ENCODE data around the gene AMOTL1. TPM values are rescaled to one million over a fixed set of nuclear protein-coding genes. Genes with fewer than 3 reads are reported as not detected.

The AMOTL1 gene
- total RNA-seq, 1 donor from 2014 or later = 22.6 TPM

- no peaks in the 10 kb centered on the region for H3K4me1 ChIP-seq
- H3K4me3 ChIP-seq = no peak overlapping the region
- H3K9me3 Mint-ChIP-seq = peaks cover 7% of the 10 kb centered on the region
- DNase-seq (ENCODE audit: low spot score) = no peak
- H3K27ac ChIP-seq = no peak overlapping the region
- H3F3A ChIP-seq (ENCODE audit: low read depth) = no peaks in the 10 kb centered on the region
- H3K27ac Mint-ChIP-seq = no peak overlapping the region
- no peaks in the 10 kb centered on the region for H3K27me3 ChIP-seq
- H3K9me3 ChIP-seq (ENCODE audit: low read depth) = no peaks in the 10 kb centered on the region
- H3K36me3 ChIP-seq = no peaks in the 10 kb centered on the region
- no peak overlapping the region for H3K9ac ChIP-seq
- no peak overlapping the region for H3K4me3 Mint-ChIP-seq
- no peaks in the 10 kb centered on the region for H4K20me1 ChIP-seq (ENCODE audit: low read depth)
- peaks cover 2% of the 10 kb centered on the region for H3K4me1 Mint-ChIP-seq
- no peak overlapping the region for H3K4me2 ChIP-seq
- peaks cover 4% of the 10 kb centered on the region for H3K27me3 Mint-ChIP-seq (ENCODE audit: insufficient read depth, low read depth)
- H3K36me3 Mint-ChIP-seq = peaks cover 20% of the 10 kb centered on the region
- H2AFZ ChIP-seq (replicated peaks) = no peak overlapping the region
- H3K79me2 ChIP-seq (ENCODE audit: low read depth) = no peaks in the 10 kb centered on the region
- no peak for TF ChIP-seq CTCF (IDR thresholded peaks at IDR 0.05)
- no peak for TF ChIP-seq EZH2phosphoT487 (IDR thresholded peaks at IDR 0.05)
- TF ChIP-seq EZH2 (IDR thresholded peaks at IDR 0.05) = no peak
These were observed 141.2 kb downstream of the AMOTL1 start for GRCh38 chr11:94909371-94909820.

DNA sequence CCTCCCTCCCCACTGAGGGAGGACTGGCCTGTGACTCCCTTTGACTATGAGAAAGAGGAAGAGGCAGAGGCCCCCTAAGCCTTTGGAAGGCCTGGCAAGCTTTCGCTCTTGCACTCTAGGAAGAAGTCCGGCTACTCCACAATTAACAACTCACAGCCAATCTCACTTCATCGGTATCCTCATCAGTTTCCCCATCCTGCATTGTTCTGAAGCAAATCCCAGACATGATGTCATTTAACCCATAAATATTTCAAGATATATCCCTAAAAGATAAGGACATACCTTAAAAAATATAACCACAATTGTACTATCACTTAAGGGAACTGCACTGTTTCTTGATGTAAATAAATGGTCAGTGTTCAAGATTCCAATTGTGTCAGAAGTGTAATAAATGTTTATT is 142.1 kb downstream of the AMOTL1 start:
- no peak overlapping the region for H3K27ac Mint-ChIP-seq
- H3K36me3 Mint-ChIP-seq = peaks cover 13% of the 10 kb centered on the region
- no peak for DNase-seq (ENCODE audit: low spot score)

GRCh38 chr11:94910779-94911178 is 142.6 kb downstream of the AMOTL1 start:
- H3K27me3 ChIP-seq = no peaks in the 10 kb centered on the region
- H3K27ac ChIP-seq = no peak overlapping the region
- H3K4me2 ChIP-seq = no peak overlapping the region
- Mint-ChIP-seq H3K4me1 (peaks cover 2% of the 10 kb centered on the region), H3K9me3 (no peaks in the 10 kb centered on the region), H3K36me3 (peaks cover 8% of the 10 kb centered on the region), H3K27ac (no peak overlapping the region), H3K4me3 (no peak overlapping the region), H3K27me3 (ENCODE audit: insufficient read depth, low read depth) (peaks cover 4% of the 10 kb centered on the region)
- H3K79me2 ChIP-seq (ENCODE audit: low read depth) = no peaks in the 10 kb centered on the region
- H3K4me3 ChIP-seq = no peak overlapping the region
- no peak overlapping the region for H2AFZ ChIP-seq (replicated peaks)
- TF ChIP-seq CTCF (IDR thresholded peaks at IDR 0.05) (no peak), EZH2 (IDR thresholded peaks at IDR 0.05) (no peak), EZH2phosphoT487 (IDR thresholded peaks at IDR 0.05) (no peak)
- no peaks in the 10 kb centered on the region for H3K9me3 ChIP-seq (ENCODE audit: low read depth)
- no peaks in the 10 kb centered on the region for H3K36me3 ChIP-seq
- no peak for DNase-seq (ENCODE audit: low spot score)
- no peak overlapping the region for H3K9ac ChIP-seq
- H4K20me1 ChIP-seq (ENCODE audit: low read depth) = no peaks in the 10 kb centered on the region
- no peaks in the 10 kb centered on the region for H3K4me1 ChIP-seq
- no peaks in the 10 kb centered on the region for H3F3A ChIP-seq (ENCODE audit: low read depth)

More for the DNA sequence above, 142.1 kb downstream of the AMOTL1 start:
- Histone ChIP-seq H3K4me3 (no peak overlapping the region), H3K27me3 (no peaks in the 10 kb centered on the region), H2AFZ (replicated peaks) (no peak overlapping the region), H4K20me1 (ENCODE audit: low read depth) (no peaks in the 10 kb centered on the region), H3K4me1 (no peaks in the 10 kb centered on the region), H3K27ac (no peak overlapping the region), H3K4me2 (no peak overlapping the region), H3K9me3 (ENCODE audit: low read depth) (no peaks in the 10 kb centered on the region), H3F3A (ENCODE audit: low read depth) (no peaks in the 10 kb centered on the region), H3K79me2 (ENCODE audit: low read depth) (no peaks in the 10 kb centered on the region), H3K36me3 (no peaks in the 10 kb centered on the region), H3K9ac (no peak overlapping the region)
- H3K9me3 Mint-ChIP-seq = peaks cover 2% of the 10 kb centered on the region
- no peak overlapping the region for H3K4me3 Mint-ChIP-seq
- no peak for TF ChIP-seq EZH2 (IDR thresholded peaks at IDR 0.05)
- no peak for TF ChIP-seq CTCF (IDR thresholded peaks at IDR 0.05)
- no peak for TF ChIP-seq EZH2phosphoT487 (IDR thresholded peaks at IDR 0.05)
- H3K4me1 Mint-ChIP-seq = peaks cover 2% of the 10 kb centered on the region
- peaks cover 4% of the 10 kb centered on the region for H3K27me3 Mint-ChIP-seq (ENCODE audit: insufficient read depth, low read depth)
